Measurements from ENCODE around the gene ZMYND10.

DNA sequence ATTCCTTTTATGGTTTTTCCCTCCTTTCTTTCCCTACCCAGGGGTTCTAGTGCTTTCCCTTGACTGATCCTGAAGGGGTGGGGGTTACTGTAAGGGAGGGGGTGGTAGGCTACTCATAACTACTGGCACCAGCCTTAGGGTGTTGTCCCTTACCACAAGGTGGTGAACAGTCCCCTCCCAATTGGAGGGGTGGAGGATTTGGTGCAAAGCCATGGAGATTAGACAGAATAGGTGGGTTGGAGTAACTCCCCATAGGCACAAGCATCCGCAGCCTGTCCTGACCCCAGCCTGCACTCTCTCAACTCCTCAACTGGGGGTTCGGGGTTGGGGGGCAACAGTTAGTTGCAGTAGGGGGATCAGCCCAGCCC is 20.4 kb downstream of the ZMYND10 start:
- no peak for TF ChIP-seq POLR2AphosphoS5 (IDR thresholded peaks at IDR 0.05)
- TF ChIP-seq POLR2A (IDR thresholded peaks at IDR 0.05), result no peak
- TF ChIP-seq, protein P1, sequence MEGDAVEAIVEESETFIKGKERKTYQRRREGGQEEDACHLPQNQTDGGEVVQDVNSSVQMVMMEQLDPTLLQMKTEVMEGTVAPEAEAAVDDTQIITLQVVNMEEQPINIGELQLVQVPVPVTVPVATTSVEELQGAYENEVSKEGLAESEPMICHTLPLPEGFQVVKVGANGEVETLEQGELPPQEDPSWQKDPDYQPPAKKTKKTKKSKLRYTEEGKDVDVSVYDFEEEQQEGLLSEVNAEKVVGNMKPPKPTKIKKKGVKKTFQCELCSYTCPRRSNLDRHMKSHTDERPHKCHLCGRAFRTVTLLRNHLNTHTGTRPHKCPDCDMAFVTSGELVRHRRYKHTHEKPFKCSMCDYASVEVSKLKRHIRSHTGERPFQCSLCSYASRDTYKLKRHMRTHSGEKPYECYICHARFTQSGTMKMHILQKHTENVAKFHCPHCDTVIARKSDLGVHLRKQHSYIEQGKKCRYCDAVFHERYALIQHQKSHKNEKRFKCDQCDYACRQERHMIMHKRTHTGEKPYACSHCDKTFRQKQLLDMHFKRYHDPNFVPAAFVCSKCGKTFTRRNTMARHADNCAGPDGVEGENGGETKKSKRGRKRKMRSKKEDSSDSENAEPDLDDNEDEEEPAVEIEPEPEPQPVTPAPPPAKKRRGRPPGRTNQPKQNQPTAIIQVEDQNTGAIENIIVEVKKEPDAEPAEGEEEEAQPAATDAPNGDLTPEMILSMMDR (IDR thresholded peaks at IDR 0.05), result no peak
- TF ChIP-seq EP300 (IDR thresholded peaks at IDR 0.05), result no peak

Measured in upper lobe of left lung (tissue), 4 donors.